T-helper 1 cell treated with Interleukin-12 subunit alpha and Interleukin-12 subunit beta and Interleukin-4 antibody, amounts not matched to agents 30 μg/mL and 1 μg/mL, for 36 hours (primary cell): ENCODE data around the gene RBM33.

ENCODE experiments used
- H3K27ac Mint-ChIP-seq: one replicate; pipeline ENCODE4 v1.8.0; 2021; ENCODE audit warnings: mild to moderate bottlenecking, mixed read lengths
- H3K27me3 Mint-ChIP-seq: one replicate; pipeline ENCODE4 v1.8.0; 2021; ENCODE audit warnings: low read depth, mixed read lengths
- H3K36me3 Mint-ChIP-seq: one replicate; pipeline ENCODE4 v1.8.0; 2021; ENCODE audit warnings: low read depth, mixed read lengths
- H3K4me1 Mint-ChIP-seq: one replicate; pipeline ENCODE4 v1.8.0; 2021; ENCODE audit warnings: low read depth, mixed read lengths
- H3K4me3 Mint-ChIP-seq: one replicate; pipeline ENCODE4 v1.8.0; 2021; ENCODE audit warnings: mild to moderate bottlenecking, moderate library complexity, mixed read lengths
- H3K9me3 Mint-ChIP-seq: one replicate; pipeline ENCODE4 v1.8.0; 2021; ENCODE audit warnings: mixed read lengths

RBM33 gene

DNA sequence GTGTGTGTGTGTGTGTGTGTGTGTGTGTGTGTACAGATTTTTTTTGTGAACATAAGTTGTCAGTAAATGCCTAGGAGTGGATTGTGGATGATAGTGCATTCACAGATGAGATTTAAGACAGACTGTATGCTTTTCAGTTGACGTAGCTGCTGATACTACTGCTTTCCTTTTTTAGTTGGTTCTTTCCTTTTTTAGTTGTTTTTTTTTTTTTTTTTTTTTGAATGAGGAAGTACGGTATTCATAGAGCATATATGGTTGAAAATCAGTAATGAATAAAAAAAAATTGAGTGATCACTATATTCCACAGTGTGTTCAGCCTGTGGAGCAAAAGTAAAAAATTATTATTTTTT, 80.5 kb downstream of the RBM33 start:
- Mint-ChIP-seq H3K27ac (no peak overlapping the region), H3K4me3 (no peak overlapping the region), H3K36me3 (peaks cover 9% of the 10 kb centered on the region), H3K9me3 (no peaks in the 10 kb centered on the region), H3K4me1 (peaks cover 13% of the 10 kb centered on the region), H3K27me3 (no peaks in the 10 kb centered on the region)

DNA sequence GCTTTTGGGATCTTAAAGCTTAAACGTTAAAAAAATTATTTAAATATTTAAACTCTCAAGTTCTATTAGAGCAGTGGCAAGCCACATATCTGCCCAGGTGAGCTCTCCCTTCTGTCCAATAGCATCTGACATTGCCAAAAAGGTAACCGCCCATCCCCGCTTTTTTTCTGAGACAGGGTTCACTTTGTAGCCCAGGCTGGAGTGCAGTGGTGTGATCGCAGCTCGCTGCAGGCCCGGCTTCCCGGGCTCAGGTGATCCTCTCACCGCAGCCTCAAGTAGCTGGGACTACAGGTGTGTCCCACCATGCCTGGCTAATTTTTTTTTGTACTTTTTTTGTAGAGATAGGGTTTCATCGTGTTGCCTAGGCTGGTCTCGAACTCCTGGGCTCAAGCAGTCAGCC, 83.2 kb downstream of the RBM33 start:
- H3K4me1 Mint-ChIP-seq, result peaks cover 11% of the 10 kb centered on the region
- no peak overlapping the region for H3K27ac Mint-ChIP-seq
- no peaks in the 10 kb centered on the region for H3K9me3 Mint-ChIP-seq
- H3K27me3 Mint-ChIP-seq, result no peaks in the 10 kb centered on the region
- peaks cover 11% of the 10 kb centered on the region for H3K36me3 Mint-ChIP-seq
- H3K4me3 Mint-ChIP-seq, result no peak overlapping the region

DNA sequence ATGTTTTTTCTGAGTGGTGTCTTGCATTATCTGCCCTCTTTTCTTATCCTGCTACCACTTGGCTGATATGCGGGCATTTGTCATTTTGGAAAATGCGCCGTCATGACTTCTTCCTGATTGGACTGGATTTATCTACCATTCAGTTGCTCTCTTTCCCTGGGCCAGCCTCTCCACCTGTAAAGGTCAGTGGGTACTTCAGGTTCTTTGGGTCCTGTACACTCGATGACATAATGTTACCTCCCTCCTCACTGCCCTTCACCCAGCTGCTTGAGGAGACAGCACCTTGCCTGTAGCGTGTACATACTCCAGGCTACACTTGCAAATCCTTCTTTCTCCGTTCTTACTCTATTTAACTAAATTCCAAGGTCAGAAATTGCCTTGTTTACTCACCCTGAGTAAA, 83.7 kb downstream of the RBM33 start:
- Mint-ChIP-seq H3K4me3 (no peak overlapping the region), H3K9me3 (no peaks in the 10 kb centered on the region), H3K27ac (no peak overlapping the region), H3K4me1 (peaks cover 14% of the 10 kb centered on the region), H3K36me3 (peaks cover 11% of the 10 kb centered on the region), H3K27me3 (no peaks in the 10 kb centered on the region)

DNA sequence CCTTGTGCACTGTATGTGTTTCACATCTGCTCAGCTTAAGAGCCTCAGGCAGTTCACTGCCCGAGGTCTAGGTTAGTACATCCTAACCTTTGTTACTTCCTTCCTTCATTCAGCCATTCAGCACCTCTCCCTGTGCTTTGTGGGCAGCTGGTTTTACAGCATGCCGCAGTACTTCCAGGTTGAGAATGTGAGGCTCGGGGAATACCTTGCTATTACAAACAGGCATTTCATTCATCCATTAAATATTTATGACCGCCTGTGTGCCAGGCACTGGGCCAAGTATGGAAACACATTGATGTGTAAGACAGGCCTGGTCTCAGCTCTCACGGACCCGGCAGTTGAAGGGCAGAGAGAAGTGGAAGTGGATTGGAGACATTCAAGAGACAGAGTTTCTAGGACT, 85.4 kb downstream of the RBM33 start:
- no peaks in the 10 kb centered on the region for H3K9me3 Mint-ChIP-seq
- no peak overlapping the region for H3K4me3 Mint-ChIP-seq
- H3K36me3 Mint-ChIP-seq, result peaks cover 13% of the 10 kb centered on the region
- H3K27ac Mint-ChIP-seq, result no peak overlapping the region
- H3K27me3 Mint-ChIP-seq, result no peaks in the 10 kb centered on the region
- H3K4me1 Mint-ChIP-seq, result peaks cover 19% of the 10 kb centered on the region

DNA sequence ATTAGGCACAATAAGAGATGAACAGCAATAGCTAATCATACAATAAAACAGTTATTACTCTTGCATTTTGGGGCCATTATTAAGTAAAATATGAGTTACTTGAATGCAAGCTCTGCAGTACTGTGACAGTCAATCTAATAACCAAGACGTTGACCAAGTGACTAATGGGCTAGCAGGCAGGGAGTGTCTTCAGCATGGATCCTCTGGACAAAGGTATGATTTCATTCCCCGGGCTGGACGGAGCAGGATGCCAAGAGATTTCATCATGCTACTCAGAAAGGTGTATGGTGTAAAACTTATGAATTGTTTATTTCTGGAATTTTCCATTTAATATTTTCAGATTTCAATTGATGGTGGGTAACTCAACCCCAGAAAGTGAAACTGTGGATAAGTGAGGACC, 86.9 kb downstream of the RBM33 start:
- Mint-ChIP-seq H3K4me3 (no peak overlapping the region), H3K27ac (no peak overlapping the region), H3K9me3 (no peaks in the 10 kb centered on the region), H3K27me3 (no peaks in the 10 kb centered on the region), H3K36me3 (peaks cover 15% of the 10 kb centered on the region), H3K4me1 (peaks cover 19% of the 10 kb centered on the region)

DNA sequence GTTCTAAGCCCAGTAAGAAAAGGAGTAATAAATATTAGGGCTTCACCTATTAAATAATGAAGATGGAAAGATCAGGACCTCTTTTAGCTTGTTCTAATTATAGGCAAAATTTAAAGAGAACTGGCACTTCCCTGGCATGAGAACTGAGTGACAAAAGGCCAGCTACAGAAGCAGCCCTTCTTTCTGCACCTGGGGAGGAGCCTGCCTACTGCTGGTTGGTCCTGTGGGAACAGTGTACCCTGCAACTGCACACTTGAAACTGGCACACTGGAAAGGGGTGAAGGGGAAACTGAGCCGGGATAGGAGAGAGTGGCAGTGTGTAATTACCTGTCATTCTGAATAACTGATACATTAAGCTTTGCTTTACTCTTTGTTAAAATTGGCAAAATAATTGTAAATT, 87.4 kb downstream of the RBM33 start:
- no peak overlapping the region for H3K27ac Mint-ChIP-seq

DNA sequence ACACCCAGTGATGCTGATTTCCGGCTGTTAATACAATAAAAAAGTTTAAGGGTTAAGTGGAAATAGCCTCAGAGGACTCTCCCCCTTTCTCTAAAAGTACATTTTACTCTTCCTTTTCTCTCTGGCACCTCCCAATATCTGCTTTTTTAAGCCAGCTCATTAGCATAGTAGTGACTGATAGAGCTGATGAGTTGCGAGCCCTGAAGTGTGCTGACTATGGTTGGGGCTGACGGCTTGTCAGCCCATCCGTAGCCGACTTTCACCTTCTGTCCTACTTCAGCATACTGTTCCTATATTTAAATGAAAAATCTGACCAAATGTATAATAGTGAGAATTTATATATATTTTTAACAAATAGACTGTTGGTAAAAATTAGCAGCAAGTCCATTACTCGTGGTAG, 87.8 kb downstream of the RBM33 start:
- Mint-ChIP-seq H3K27me3 (no peaks in the 10 kb centered on the region), H3K4me1 (peaks cover 19% of the 10 kb centered on the region), H3K27ac (no peak overlapping the region), H3K9me3 (no peaks in the 10 kb centered on the region), H3K36me3 (peaks cover 15% of the 10 kb centered on the region), H3K4me3 (no peak overlapping the region)

More for the DNA sequence above, 87.4 kb downstream of the RBM33 start:
- Mint-ChIP-seq H3K9me3 (no peaks in the 10 kb centered on the region), H3K4me1 (peaks cover 19% of the 10 kb centered on the region), H3K36me3 (peaks cover 15% of the 10 kb centered on the region), H3K4me3 (no peak overlapping the region), H3K27me3 (no peaks in the 10 kb centered on the region)

DNA sequence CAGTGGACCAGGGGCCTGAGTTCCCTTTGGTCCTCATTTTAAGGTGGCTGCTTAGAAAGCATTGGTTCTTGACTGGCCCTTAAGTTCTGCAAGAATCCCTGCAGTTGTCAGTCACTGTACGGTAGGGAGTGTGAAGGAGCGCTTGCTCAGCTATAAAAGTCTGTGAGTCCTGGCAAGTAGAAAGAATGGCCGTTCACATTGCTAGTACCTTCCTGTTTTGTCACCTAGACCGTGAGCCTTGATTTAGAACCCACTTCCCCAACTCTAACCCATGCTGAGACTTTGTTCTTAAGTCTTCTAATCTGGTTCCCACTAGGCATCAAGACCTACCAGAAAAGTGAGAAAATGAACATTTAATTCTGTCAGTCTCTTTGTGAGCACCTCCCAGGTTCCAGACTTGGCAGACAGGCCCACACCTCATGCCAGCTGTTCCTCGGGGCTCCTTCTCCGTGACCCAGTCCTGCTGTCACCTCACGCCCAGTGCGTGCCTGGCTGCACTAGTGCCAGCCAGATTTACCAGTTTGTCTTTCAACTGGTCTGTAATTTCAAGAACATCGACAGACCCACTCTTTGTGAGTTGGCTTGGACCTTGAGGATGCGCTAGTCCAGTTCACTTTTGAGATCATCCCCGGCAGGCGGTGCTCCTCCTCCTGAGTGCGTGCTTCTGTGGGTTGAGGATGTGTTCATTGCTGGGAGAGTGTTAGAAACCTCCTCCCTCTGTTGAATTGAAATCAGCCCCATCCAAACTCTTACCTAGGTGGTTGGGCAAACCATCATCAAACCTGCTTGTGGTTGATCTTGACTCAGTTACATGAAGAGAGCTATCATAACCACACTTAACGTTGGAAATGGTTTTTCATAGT, 89.4 kb downstream of the RBM33 start:
- Mint-ChIP-seq H3K4me1 (peaks cover 22% of the 10 kb centered on the region), H3K9me3 (no peaks in the 10 kb centered on the region), H3K27ac (no peak overlapping the region), H3K27me3 (no peaks in the 10 kb centered on the region), H3K4me3 (no peak overlapping the region), H3K36me3 (peaks cover 13% of the 10 kb centered on the region)

DNA sequence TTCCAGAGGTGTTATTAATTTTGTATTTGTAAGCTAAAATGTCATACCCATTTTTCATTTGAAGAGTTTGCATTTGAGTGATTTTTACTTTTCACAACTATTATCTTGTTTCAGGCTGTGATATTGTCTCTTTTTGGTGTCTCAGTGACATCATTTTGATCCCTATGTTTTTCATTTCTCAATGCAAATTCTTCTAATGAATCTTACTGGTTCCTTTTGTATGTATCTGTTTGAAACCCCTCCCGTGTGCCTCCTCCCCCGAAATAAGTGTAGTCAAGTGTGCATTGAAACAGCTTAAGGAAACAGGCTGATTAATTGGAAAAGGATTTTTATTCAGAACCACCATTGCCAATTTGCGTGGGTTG, 90.0 kb downstream of the RBM33 start:
- no peaks in the 10 kb centered on the region for H3K9me3 Mint-ChIP-seq
- H3K4me1 Mint-ChIP-seq, result peaks cover 27% of the 10 kb centered on the region
- peaks cover 16% of the 10 kb centered on the region for H3K36me3 Mint-ChIP-seq
- H3K27me3 Mint-ChIP-seq, result no peaks in the 10 kb centered on the region
- H3K4me3 Mint-ChIP-seq, result no peak overlapping the region
- no peak overlapping the region for H3K27ac Mint-ChIP-seq

DNA sequence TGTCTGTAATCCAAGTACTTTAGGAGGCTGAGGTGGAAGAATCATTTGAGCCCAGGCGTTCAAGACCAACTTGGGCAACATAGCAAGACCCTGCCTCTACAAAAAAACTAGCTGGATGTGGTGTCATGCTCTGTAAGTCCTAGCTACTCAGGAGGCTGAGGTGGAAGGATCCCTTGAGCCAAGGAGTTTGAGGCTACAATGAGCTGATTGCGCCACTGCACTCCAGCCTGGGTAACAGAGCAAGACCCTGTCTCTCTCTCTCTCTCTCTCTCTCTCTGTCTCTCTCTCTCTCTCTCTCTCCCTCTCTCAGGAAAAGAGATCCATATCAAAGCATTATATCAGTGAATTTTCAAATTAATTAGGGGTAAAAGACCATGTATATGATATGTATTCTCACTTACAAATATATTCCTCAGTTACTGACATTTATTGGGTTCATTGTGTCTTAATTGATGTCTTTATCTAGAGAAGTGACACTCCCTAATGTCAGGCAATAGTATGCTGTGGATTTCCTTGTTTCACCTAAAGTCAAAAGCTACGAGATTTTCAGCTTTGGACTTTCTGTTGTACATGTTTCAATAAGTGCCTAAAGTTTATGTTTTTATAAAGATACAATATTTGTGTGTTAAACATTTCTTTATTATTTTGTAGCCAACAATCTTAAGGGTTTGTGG, 91.1 kb downstream of the RBM33 start:
- Mint-ChIP-seq H3K4me1 (peaks cover 36% of the 10 kb centered on the region), H3K27ac (no peak overlapping the region), H3K4me3 (no peak overlapping the region), H3K36me3 (peaks cover 23% of the 10 kb centered on the region), H3K27me3 (no peaks in the 10 kb centered on the region), H3K9me3 (no peaks in the 10 kb centered on the region)

DNA sequence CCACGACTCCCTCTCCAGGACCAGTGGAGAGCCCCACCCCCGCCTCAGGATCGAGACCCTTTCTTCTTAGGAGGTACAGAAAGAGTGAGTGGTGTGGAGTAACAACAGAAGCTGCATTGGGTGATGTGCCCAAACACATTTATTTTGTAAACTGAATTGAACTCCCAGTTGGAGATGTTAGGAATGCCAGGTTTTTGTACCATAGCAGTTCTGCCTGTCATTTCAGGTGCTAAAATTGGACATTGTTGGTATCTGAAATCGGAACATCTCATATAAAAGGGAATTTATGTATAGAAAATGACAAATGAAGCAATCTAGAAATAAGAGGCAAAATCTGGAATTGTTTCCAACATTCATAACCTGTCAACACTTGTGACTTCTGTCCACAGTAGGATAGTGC, 93.1 kb downstream of the RBM33 start:
- Mint-ChIP-seq H3K4me3 (no peak overlapping the region), H3K36me3 (peaks cover 33% of the 10 kb centered on the region), H3K27ac (no peak overlapping the region), H3K27me3 (no peaks in the 10 kb centered on the region), H3K9me3 (no peaks in the 10 kb centered on the region), H3K4me1 (peaks cover 44% of the 10 kb centered on the region)

DNA sequence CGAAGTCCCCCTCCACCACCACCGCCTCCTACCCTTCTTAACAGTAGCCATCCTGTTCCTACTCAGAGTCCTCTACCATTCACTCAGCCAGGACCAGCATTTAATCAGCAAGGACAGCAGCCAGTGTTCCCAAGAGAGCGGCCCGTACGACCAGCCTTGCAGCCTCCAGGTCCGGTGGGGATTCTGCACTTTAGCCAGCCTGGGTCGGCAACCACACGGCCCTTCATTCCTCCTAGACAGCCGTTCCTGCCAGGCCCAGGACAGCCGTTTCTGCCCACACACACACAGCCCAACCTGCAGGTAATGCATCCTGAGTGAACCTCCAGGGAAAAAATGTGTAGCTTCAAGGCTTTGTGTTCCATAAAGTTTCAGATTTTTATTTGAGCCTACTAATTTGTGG, 93.6 kb downstream of the RBM33 start:
- Mint-ChIP-seq H3K9me3 (no peaks in the 10 kb centered on the region), H3K27ac (no peak overlapping the region), H3K4me1 (peaks cover 44% of the 10 kb centered on the region), H3K27me3 (no peaks in the 10 kb centered on the region), H3K4me3 (no peak overlapping the region), H3K36me3 (peaks cover 38% of the 10 kb centered on the region)

DNA sequence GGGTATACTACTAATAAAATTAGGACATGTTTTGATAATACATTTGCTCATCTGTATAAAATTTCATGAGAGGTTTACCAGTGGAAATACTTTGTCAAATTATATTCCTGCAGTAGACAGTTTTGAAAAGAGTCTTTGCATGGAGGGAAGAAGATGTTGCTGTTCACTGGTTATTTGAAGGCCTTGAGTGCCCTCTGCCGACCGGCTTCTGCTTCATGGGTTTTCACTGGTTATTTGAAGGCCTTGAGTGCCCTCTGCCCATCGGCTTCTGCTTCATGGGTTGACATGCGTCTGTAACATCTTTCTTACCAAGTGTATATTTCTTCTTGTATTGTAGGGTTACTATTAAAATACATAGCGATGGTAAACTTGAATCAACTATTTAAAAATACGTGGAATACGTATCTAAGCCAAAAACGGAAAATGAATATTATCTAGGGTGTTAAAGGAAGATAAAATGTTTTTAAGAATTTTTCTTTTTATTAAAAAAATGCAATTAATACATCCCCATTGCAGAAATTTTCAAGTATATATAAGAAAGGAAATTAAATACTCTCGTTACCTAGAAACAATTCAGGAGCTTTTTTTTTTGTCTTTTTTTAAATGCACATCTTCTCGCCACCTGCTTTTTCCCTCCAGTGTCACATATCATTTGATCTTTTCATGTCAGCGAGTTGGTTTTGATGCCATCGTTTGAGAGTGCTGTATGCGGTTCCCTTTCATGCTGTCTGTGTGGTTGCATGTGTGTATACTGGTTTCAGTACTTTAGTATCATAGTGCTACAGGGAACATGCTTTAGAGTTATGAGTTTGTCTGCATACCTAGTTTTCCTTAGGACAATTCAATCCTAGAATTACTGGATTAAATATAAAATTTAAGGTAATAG, 94.4 kb downstream of the RBM33 start:
- Mint-ChIP-seq H3K27ac (peak overlapping the region; percentile 54), H3K4me1 (peaks cover 42% of the 10 kb centered on the region), H3K9me3 (no peaks in the 10 kb centered on the region), H3K27me3 (no peaks in the 10 kb centered on the region), H3K4me3 (peak overlapping the region; percentile 8), H3K36me3 (peaks cover 41% of the 10 kb centered on the region)

DNA sequence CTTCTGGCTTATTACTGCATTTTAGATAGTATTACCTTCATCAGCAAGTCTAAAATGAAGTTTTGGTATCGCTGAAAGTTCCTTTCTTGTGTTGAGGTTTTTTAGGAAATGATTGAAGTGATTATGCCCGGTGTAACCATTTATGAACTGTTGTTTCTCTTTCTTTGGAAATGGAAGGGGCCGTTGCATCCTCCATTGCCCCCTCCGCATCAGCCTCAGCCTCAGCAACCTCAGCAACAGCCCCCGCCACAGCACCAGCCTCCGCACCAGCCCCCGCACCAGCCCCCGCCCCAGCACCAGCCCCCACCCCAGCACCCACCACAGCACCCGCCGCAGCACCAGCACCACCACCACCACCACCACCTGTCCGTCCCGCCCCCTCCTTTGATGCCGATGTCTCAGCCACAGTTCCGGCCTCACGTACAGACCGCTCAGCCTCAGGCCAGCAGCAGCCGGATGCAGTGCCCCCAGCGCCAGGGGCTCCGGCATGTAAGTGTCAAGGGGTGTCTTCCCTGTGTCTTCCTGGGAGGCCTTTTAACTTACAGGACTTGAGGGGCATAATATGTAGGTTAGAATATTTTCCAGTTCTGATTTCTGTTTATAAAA, 95.2 kb downstream of the RBM33 start:
- Mint-ChIP-seq H3K27ac (peak overlapping the region; percentile 46), H3K9me3 (no peaks in the 10 kb centered on the region), H3K4me1 (peaks cover 40% of the 10 kb centered on the region), H3K4me3 (peak overlapping the region; percentile 20), H3K27me3 (no peaks in the 10 kb centered on the region), H3K36me3 (peaks cover 40% of the 10 kb centered on the region)
